Measurements from ENCODE around the gene ZNF718. TPM values are rescaled to one million over a fixed set of nuclear protein-coding genes. Genes with fewer than 3 reads are reported as not detected.
"Not testable (repeated sequence)": the region's sequence is repeated elsewhere in the genome, so short reads cannot be mapped to it uniquely, and the experiment has no call there.

ZNF718 gene
- total RNA-seq, 4 donors from 2014 or later, result 3.4 to 20.5 (median 10.1) TPM

DNA sequence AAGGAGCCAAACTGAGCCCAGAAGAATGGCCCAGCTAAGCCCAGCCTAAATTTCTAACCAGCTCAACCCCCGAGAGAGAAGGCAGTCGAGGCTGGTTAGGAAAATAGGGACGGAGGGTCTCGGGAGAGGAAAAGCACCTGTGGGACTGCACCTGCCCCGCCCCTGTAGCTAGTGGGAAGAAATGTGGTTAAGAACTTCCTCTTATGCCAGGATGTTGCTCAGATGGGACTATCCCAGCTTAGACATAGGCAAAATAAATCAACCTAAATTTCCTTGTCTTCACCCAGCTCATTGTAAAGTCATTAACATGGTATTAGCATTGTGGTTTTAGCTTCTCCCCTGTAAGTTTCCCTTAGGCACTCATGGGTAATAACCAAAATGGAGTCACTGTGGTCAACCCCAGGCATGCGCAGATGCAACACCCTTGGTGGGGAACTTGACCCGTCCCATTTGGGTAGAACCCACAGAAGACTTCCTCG is 86.8 kb downstream of the ZNF718 start:
- H3K9me3 ChIP-seq, result peaks cover 5% of the 10 kb centered on the region
- 90% methylated on average over 8 of the region's 8 CpGs for WGBS
- no peaks in the 10 kb centered on the region for H3K4me1 ChIP-seq
- H3K27me3 ChIP-seq, result peaks cover 2% of the 10 kb centered on the region
- no peaks in the 10 kb centered on the region for H3K36me3 ChIP-seq
- H3K4me3 ChIP-seq, result no peak overlapping the region
- no peak for DNase-seq (ENCODE audit: low spot score in 2 of 2)
- H3K27ac ChIP-seq, result no peak overlapping the region
- TF ChIP-seq, protein P1, sequence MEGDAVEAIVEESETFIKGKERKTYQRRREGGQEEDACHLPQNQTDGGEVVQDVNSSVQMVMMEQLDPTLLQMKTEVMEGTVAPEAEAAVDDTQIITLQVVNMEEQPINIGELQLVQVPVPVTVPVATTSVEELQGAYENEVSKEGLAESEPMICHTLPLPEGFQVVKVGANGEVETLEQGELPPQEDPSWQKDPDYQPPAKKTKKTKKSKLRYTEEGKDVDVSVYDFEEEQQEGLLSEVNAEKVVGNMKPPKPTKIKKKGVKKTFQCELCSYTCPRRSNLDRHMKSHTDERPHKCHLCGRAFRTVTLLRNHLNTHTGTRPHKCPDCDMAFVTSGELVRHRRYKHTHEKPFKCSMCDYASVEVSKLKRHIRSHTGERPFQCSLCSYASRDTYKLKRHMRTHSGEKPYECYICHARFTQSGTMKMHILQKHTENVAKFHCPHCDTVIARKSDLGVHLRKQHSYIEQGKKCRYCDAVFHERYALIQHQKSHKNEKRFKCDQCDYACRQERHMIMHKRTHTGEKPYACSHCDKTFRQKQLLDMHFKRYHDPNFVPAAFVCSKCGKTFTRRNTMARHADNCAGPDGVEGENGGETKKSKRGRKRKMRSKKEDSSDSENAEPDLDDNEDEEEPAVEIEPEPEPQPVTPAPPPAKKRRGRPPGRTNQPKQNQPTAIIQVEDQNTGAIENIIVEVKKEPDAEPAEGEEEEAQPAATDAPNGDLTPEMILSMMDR (IDR thresholded peaks at IDR 0.05), result no peak
- TF ChIP-seq POLR2AphosphoS5 (IDR thresholded peaks at IDR 0.05) (no peak), EP300 (IDR thresholded peaks at IDR 0.05) (no peak), POLR2A (IDR thresholded peaks at IDR 0.05) (no peak)

DNA sequence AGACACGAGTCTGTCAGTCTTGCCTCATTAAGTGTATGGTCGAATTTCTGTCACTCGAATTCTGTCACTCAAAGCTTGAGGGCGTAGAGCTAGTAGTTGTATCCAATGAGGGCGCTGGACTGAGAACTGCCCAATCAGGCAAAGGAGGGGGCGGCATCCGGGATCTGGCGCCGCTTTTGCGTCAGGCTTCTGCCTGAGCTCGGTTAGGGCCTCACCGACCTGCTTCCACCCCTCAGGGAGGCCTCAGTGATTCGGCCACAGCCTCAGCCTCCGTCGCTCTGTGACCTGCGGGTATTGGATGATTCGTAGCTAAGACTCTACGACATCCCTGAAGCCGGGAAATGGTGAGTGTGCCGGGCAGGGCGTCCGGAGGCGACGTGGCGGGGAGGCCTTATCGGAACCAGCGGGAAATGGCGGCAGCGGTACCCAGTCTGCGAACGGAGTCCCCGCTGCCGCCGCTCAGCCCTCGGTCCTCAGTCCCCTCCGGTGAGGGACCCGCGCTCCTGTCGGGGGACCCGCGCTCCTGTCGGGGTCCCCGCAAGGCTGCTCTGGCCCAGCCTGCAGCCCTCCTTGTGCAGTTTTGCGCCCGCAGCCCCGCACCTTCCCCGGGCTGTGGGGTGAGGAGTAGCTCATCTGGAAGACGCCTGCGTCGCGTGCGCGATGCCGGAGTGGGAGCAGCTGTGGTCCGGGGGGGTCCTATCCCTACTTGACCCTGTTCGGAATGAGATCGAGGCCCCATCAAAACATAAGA is 88.3 kb downstream of the ZNF718 start:
- H3K27me3 ChIP-seq, result peaks cover 2% of the 10 kb centered on the region
- H3K9me3 ChIP-seq, result peaks cover 5% of the 10 kb centered on the region
- peak; percentile 65 to 86 for DNase-seq (ENCODE audit: low spot score in 2 of 2)
- TF ChIP-seq, protein P1 (IDR thresholded peaks at IDR 0.05), result no peak
- TF ChIP-seq POLR2A (IDR thresholded peaks at IDR 0.05), result peak in 1 of 2 donors; percentile 25
- 6% methylated on average over 30 of the region's 57 CpGs for WGBS
- H3K4me3 ChIP-seq, result peak overlapping the region; percentile 50
- H3K27ac ChIP-seq, result peak overlapping the region; percentile 32
- no peaks in the 10 kb centered on the region for H3K36me3 ChIP-seq
- no peaks in the 10 kb centered on the region for H3K4me1 ChIP-seq

DNA sequence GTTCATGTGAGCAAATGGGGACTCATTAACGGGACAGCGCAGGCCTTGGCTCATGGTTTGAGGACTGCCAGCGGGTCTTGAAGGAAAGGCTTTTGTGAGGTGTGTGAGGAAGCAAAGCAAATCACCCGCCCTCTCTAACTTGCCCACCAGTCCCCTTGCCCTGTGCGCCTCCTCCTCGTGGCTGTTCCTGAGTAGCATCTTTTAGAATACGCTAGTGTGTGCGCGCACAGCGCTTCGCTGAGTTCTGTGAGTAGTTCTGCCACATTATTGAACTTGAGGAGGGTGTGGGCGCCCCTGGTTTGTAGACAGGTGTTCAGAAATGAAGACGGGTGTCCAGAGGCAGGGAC is 88.9 kb downstream of the ZNF718 start:
- not testable (repeated sequence) for H3K27ac ChIP-seq; H3K9me3 ChIP-seq; H3K27me3 ChIP-seq; H3K4me1 ChIP-seq; DNase-seq (ENCODE audit: low spot score in 2 of 2); H3K36me3 ChIP-seq
- 12% methylated on average over 10 of the region's 13 CpGs for WGBS
- H3K4me3 ChIP-seq, result peak overlapping the region; percentile 50

Other genes with a start within 250 kb of the ZNF718 start
- 10 to 100 TPM; 15.3 to 31.5 (median 24.2) TPM for gene ZNF595, start 71.2 kb upstream of the ZNF718 start, total RNA-seq
- 1 to 10 TPM; 1.0 to 2.3 (median 1.7) TPM for gene ZNF732, start 181.0 kb downstream of the ZNF718 start, total RNA-seq
- gene ZNF141, start 213.3 kb downstream of the ZNF718 start, total RNA-seq, result 10 to 100 TPM in 2 of 4 donors, 1 to 10 TPM in 2; 5.6 to 40.6 (median 12.0) TPM